Measurements from ENCODE around the gene GABRB1. TPM values are rescaled to one million over a fixed set of nuclear protein-coding genes. Genes with fewer than 3 reads are reported as not detected.
"Not testable (repeated sequence)": the region's sequence is repeated elsewhere in the genome, so short reads cannot be mapped to it uniquely, and the experiment has no call there.

Gene GABRB1
- total RNA-seq, 1 donor from 2014 or later = not detected

DNA sequence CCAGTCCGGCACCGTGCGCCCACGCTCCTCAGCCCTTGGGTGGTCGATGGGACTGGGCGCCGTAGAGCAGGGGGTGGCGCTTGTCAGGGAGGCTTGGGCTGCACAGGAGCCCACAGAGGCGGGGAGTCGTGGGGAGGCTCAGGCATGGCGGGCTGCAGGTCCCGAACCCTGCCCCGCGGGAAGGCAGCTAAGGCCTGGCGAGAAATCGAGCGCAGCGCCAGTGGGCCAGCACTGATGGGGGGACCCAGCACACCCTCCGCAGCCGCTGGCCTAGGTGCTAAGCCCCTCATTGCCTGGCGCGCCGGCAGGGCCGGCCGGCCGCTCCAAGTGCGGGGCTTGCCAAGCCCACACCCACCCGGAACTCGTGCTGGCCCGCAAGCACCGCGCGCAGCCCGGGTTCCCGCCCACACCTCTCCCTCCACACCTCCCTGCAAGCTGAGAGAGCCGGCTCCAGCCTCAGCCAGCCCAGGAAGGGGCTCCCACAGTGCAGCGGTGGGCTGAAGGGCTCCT is 346.7 kb downstream of the GABRB1 start:
- intact Hi-C loops (cut with micrococcal nuclease) = not testable (repeated sequence)

DNA sequence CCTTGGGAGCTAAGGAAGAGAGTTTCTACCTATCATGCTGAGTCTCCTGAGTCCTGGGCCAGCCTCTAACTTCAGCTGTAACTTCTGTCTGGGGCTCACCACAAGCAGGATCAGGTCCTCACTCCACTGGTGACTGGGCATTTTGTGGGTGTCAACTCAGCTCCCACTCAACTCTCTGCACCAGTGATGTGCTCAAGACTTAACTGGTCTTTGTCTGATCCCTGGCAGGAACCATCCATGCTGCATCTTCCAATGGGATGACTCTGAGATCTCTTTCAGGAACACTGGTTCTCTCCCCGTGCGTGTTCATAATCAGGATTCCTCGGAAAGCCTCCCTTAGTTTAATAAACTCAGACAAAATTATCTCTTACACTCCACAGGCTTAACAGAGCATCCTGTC is 349.8 kb downstream of the GABRB1 start:
- intact Hi-C loops (cut with micrococcal nuclease) = loop anchor here (10.0 kb wide), 1 partner anchor 256 kb away; no protein-coding TSS in a partner anchor

DNA sequence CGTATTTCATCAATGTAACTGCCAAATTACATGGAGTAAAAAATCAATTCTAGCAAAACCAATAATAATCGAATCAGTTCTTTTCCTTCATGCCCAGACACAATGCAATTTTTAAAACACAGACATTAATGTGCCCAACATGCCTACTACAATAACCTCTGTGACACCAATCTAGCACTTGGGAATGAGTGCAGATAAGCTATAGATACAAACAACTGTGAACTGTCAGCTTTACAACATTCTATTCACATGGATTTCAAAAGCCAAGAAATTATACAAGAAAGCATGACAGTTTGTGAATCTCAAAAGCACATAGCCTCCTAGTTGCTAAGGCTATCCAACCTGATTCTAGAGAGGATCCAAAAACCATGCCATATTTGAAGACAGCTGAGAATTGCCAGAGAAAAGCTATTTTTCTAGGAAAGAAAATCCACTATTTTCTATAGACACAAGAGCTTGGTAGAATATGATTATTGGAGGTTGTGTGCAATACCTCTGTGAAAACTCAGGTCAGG is 351.5 kb downstream of the GABRB1 start:
- intact Hi-C loops (cut with micrococcal nuclease) = loop anchor here (2.0 to 10.0 kb wide), 2 partner anchors 258 to 446 kb away; no protein-coding TSS in a partner anchor

DNA sequence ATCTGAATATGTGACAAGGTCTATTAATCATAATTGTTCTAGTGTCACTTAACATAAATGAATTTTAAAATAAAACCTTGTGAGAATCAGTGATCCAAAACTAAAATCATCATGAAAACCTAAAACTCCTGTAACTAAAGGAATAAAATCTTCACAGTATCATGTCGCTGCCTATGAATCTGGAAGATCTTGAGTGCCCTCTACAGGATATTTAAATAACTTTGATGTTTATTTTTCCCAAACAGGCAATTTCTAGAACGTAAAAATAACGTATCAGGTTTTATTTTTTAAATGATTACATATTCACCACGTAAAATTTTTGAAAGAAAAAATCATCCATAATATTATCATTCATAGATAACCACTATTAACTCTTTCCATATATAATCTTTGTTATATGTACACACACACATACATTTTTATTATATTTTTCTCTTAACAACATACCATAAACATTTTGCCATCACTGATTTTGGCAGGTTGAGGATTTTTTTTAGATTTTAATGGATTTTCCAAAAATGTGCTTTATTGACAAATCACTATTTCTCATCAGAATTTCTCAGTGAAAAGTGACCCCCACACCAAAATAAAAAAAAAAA is 352.6 kb downstream of the GABRB1 start:
- intact Hi-C loops (cut with micrococcal nuclease) = loop anchor here (1.0 to 10.0 kb wide), 3 partner anchors 259 to 540 kb away; no protein-coding TSS in a partner anchor

DNA sequence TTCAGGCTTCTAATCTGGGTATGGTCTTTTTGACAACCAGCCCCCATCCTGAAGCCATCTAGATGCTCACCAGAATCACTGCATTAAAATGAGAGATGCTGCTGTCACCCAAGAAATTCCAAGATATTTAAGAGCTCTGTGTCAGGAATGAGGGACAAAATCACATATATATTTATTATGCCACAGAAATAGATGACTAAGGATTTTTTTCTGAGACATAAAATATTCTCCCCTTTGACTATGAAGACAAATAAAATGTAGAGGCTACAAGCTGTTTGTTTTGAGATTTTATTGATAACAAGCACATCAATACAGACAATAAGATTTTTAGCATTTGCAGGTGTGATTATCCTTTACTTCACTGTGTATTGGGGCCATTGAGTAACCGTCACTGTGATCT is 354.8 kb downstream of the GABRB1 start:
- intact Hi-C loops (cut with micrococcal nuclease) = loop anchor here (10.0 kb wide), 1 partner anchor 261 kb away; no protein-coding TSS in a partner anchor

DNA sequence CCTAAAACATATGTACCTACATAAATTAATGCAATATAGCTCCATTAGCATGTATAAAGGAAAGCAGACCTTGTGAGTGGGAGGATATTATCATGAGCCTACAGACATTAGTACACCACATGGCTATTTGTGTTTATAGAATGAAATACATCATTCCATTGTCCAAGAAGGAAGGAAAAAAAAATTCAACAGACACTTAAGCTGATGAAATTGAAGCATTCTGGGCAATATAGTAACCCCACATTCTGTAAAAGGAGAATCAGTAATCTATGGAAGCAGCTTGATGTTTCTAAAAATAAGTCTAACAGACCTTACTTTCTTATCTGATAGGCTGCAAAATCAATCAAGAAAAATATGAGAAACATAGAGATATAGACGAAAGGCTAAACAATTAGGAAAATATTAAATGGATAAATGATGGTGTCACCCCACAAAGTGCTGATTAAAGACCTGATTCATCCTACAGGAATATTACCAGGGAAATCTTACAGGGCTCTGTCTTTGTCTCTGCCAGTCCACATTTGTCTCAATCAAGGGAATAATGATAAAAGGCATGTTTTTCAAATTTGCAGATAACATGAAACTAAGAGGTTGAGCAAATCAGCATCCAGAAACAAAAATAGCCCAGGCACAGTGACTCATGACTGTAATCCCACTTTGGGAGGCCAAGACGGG is 355.3 kb downstream of the GABRB1 start:
- intact Hi-C loops (cut with micrococcal nuclease) = loop anchor here (10.0 kb wide), 1 partner anchor 262 kb away; no protein-coding TSS in a partner anchor

DNA sequence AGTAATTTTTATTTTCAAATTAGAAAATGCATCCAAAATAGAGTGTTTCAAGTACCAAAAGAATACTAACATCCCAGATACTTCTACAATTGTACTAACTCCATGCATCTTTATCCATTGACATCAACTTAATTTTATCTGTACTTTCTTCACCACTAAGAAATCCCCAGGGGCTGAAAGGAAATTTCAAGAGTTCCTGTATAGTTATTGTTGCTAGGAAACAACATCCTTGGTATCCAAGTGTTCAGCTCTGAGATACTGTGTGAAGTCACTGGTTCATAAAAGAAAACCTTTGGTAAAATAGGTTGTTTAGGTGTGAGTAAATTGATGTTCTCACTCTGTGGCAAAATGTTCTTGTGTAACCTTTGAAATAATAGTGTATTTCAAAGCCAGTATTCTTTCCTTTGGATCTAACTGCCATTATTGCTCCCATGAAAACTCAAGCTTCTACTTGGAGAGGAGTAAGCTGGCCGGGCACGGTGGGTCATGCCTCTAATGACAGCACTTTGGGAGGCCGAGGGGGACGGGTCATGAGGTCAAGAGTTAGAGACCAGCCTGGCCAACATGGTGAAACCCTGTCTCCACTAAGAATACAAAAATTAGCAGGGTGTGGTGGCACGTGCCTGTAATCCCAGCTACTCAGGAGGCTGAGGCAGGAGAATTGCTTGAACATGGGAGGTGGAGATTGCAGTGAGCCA is 359.2 kb downstream of the GABRB1 start:
- intact Hi-C loops (cut with micrococcal nuclease) = no loop called here

DNA sequence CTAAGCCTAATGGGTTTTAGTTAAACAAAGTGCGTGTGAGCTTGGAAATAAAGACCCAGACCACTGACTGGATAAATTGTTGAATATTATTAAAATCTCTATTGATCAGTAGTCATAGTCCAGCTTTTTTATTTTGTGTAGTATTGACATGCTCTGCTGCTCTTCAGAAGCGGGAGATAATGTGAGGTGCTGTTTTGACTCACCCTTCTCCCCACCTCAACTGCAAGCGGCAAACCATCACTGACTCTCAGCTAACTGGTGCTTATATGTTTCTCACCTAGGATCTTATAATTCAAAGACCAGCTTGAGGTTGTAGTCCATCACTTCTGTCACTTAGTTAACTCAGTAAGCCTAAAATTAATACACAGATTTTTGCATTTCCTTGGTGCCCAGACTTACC is 359.9 kb downstream of the GABRB1 start:
- intact Hi-C loops (cut with micrococcal nuclease) = no loop called here

DNA sequence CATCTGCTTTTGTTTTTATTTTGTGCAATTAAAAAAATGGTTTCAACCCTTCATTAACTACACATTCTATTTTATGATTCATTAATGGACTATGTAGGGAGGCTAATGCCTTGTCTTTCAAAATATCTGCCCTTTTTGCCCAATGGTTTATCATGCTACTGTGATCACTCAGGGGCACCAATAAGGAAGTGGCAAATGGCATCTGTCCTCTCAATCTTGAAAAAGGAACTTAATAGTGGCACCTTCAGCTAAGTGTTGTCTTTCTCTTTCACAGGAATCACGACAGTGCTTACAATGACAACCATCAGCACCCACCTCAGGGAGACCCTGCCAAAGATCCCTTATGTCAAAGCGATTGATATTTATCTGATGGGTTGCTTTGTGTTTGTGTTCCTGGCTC is 375.0 kb downstream of the GABRB1 start:
- intact Hi-C loops (cut with micrococcal nuclease) = no loop called here

DNA sequence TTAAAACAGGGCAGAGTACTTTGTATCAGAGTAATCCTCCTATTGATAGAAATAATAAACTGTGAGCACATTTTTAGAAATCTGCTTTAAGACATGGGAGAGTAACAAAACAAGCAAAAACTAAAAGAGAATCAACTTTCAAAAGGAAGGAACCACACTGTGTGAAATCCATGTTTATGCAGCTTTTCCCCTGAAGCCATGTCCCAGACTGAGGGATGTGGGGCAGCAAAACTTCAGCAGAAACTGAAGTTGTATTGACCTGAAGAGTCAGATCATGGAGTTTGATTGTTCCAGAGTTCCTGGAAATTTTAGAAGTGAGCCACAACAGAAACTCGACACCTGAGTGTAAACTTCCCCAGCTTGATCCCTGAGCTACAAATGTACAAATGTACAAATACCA is 378.9 kb downstream of the GABRB1 start:
- intact Hi-C loops (cut with micrococcal nuclease) = no loop called here

DNA sequence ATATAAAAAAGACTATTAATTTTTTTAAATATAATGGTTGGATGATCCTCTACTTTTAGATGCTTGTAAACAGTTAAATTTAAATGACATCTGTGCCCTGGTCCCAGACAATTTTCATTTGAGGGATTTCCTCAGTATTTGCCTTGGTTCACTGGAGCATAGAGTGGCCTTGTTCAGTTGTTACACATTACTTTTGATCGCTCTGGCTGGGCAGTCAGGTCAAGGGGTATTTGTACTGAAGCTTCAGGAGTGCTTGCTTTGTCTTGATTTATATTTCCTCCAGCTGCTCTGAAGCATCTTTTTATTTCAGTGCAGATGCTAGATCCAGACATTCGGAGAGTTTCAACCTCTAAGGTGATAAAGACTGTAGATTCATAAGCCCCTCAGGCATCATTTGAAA is 382.2 kb downstream of the GABRB1 start:
- intact Hi-C loops (cut with micrococcal nuclease) = no loop called here

DNA sequence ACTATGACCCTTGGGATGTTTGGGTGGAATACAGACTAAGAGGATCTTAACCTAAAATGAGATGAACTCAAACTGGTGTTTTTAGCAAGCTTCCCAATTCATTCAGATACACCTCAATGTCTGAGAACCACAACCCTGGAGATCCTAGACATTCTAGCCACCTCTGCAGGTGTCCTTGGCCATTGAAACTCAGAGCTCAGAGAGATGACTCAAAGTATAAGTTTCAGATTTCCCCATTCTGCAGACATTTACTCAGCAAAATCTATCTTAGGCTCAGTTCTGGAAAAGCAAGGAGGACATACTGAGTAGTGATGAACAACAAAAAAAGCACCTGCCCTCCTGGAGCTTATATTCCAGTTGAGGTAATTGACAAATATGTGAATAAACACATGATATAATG is 384.4 kb downstream of the GABRB1 start:
- intact Hi-C loops (cut with micrococcal nuclease) = no loop called here

DNA sequence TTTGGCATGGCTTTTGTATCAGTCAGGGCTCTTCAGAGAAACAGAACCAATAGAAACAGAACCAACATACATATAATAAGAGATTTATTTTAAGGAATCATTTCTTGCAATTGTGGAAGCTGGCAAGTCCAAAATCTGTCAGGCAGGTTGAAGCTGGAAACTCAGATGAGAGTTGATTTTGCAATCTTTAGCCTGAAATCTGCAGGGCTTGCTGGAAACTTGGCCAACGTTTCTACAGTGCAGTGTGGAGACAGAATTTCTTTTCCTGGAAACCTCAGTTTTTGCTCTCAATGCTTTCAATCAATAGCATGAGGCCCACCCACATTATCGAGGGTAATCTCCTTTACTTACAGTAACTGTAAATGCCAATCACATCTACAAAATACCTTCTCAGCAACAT is 386.8 kb downstream of the GABRB1 start:
- intact Hi-C loops (cut with micrococcal nuclease) = no loop called here

DNA sequence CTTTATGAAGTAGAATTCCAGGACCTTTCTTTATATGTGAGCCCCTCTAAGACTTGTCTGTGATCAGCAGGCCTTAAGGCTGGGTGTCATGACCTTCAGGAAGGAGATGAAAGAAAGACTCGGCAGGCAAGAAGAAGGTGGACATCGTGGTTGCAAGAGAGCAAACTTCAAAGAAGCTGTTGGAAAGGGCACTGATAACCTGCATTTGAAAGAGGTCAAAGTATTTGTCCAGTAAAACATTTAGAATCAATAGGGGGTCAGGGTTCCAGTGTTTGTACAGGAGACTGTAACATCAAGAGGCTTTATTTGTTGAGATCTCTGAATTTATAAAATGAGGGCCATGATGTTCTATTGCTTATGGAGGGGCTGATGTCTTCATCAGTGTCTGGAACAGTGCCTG is 387.9 kb downstream of the GABRB1 start:
- intact Hi-C loops (cut with micrococcal nuclease) = no loop called here

DNA sequence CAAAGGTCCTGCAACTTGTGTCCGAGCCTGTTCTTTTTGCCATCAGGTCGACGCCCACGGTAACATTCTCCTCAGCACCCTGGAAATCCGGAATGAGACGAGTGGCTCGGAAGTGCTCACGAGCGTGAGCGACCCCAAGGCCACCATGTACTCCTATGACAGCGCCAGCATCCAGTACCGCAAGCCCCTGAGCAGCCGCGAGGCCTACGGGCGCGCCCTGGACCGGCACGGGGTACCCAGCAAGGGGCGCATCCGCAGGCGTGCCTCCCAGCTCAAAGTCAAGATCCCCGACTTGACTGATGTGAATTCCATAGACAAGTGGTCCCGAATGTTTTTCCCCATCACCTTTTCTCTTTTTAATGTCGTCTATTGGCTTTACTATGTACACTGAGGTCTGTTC is 394.3 kb downstream of the GABRB1 start:
- intact Hi-C loops (cut with micrococcal nuclease) = no loop called here

DNA sequence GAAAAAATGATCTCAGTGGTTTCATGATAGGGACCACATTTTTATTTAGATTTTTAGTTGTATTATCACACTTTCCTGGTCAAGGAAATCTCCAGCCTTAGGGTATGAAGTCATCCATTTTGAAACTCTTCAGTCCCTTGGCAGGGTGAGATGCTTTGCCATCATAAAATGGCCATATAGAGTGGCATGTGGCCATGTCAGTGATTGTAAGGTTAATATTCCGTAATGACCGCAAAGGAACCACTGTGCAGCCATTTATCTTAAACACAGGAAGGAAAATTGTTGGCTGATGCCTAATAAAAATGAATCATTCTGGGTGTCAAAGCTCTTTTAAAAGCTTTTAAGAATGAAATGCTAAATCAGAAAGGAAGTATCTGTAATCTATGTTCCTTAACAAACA is 396.6 kb downstream of the GABRB1 start:
- intact Hi-C loops (cut with micrococcal nuclease) = no loop called here

DNA sequence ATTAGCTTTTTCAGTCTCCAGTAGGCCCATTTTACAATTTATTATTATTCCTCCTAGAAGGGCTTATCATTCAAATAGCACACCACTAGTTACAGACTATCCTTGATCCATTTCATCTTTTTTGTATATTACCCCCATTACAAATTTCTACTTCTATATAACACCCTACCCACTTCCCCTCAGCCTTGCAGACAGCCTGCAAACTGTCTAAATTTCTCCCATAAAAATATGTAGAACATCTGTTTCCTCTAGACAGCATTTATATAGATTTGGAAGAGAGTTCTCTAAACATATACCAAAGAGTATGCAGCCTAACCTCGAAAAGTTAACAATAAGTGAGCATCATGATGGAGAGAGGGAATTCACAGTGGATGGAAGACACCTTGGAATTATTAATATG is 401.4 kb downstream of the GABRB1 start:
- intact Hi-C loops (cut with micrococcal nuclease) = no loop called here

DNA sequence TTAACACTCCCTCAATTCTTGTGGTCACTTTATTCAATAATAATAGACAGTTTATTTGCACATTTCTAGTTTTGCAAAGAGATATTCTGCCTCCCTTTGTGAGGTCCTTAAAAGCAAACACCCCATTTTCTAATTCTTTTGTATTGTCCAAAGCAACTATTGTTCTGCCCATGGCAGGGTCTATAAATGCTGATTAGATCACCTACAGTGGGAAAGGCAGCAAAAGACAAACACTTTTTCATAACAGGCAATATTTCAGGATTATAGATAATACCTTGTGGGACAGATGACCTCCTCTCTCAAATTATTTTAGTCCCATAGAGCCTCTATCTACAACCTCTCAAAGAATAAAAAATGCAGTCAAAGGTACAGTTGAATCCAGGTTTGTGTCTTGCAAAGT is 403.6 kb downstream of the GABRB1 start:
- intact Hi-C loops (cut with micrococcal nuclease) = no loop called here

DNA sequence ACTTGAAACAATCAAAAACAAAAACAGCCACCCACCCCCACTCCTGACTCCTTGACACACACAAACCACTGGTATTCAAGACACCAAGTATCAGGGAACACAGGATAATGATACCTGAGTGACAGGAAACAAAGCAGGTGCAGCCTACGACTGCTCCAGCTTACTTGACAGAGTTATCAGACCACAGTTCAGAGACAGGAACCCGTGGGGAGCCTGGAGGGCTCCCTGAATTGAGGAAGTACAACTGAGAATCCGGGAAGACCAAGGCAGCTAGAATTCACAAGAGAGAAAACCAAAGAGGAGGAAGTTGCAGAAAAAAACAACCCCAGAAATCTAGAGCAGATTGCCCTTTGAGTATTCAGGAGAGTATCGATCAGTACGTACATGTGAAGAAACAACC is 411.6 kb downstream of the GABRB1 start:
- intact Hi-C loops (cut with micrococcal nuclease) = no loop called here

DNA sequence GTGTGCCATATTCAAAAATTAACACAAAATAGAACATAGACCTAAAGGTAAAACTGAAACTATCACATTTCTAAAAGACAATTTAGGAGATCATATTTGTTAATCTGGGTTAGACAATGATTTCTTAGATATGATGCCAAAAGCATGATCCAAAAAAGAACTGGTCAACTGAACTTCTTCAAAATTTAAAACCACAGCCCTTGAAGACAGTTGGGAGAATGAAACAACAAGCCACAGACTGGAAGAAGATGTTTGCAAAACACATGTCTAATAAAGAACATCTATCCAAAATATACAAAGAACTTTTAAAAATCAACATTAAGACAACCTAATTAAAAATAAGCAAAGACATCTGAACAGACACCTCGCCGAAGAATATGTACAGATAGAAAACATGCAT is 412.7 kb downstream of the GABRB1 start:
- intact Hi-C loops (cut with micrococcal nuclease) = no loop called here

DNA sequence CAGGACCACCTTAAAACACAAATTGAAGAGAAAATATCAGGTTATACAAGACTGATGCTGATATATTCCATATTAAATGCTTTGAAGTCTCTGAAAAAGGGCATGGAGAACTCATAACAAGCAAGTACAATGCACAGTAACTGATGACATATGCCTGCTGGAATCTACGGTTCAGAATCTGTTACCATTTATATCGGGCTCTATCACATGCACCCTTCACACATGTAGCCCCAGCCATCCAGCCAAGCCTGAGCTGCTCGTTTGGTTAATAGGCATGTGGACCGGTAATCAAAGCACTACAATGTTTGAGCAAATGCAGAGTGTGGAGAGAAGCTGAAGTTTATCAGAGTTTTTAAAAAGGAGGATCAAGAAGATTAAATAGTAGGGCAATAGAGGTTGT is 420.3 kb downstream of the GABRB1 start:
- intact Hi-C loops (cut with micrococcal nuclease) = no loop called here

DNA sequence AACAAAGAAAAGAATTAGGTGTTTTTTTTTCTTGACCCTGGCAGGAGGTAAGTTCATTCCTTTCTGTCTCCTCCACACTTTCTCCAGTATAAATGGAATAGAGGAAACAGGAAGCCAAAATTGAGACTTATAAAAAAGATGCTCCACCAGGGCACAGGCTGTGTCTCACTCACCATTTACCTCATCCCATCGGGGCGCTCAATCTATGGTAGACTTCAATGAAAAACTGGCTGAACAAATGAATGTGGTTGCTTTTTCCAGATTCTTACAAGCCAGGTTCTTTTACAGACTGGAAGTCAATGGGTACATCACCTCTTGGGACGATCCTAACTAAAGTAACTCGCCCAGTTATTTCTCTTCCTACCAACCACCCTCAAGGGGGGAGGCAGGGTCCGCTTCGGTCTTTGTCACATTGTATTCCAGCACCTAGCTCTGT is 431.4 kb downstream of the GABRB1 start:
- intact Hi-C loops (cut with micrococcal nuclease) = loop anchor here (1.0 to 5.0 kb wide), 7 partner anchors 22 to 1368 kb away; partner anchors contain the start of genes ATP10D, NFXL1, OCIAD1 and SLAIN2

Data from T-helper 2 cell treated with Interferon-gamma antibody and Interleukin-4, amounts not matched to agents 100 ng/mL and 5 ng/mL, for 36 hours (primary cell).